Measurements from ENCODE around the gene MYH6.
"Not testable (repeated sequence)": the region's sequence is repeated elsewhere in the genome, so short reads cannot be mapped to it uniquely, and the experiment has no call there.

MYH6 gene

DNA sequence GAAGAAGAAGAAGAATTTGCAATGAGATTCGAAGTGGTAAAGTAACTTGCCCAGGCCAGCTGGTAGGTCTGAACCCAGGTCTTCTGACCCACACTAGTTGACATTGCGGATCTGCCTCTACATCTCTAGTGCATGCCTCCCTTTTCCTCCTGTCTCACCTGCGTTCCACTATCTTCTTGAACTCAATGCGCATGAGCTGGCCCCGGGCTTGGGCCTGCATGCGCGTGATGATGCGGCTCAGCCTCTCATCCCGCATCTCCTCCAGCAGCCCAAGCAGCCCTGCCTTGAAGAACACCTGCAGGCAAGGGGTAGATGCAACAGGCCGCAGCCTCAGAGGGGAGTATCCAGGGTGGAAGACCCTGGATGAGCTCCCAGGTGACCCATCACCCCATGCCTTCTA is 11.9 kb downstream of the MYH6 start:
- no peak overlapping the region for H3K4me3 ChIP-seq (ENCODE audit: low read length)
- TF ChIP-seq, protein P1, sequence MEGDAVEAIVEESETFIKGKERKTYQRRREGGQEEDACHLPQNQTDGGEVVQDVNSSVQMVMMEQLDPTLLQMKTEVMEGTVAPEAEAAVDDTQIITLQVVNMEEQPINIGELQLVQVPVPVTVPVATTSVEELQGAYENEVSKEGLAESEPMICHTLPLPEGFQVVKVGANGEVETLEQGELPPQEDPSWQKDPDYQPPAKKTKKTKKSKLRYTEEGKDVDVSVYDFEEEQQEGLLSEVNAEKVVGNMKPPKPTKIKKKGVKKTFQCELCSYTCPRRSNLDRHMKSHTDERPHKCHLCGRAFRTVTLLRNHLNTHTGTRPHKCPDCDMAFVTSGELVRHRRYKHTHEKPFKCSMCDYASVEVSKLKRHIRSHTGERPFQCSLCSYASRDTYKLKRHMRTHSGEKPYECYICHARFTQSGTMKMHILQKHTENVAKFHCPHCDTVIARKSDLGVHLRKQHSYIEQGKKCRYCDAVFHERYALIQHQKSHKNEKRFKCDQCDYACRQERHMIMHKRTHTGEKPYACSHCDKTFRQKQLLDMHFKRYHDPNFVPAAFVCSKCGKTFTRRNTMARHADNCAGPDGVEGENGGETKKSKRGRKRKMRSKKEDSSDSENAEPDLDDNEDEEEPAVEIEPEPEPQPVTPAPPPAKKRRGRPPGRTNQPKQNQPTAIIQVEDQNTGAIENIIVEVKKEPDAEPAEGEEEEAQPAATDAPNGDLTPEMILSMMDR (conservative IDR thresholded peaks at IDR 0.05; ENCODE audit: low read depth, low read length) = no peak
- no peak for DNase-seq (ENCODE audit: low read depth)

DNA sequence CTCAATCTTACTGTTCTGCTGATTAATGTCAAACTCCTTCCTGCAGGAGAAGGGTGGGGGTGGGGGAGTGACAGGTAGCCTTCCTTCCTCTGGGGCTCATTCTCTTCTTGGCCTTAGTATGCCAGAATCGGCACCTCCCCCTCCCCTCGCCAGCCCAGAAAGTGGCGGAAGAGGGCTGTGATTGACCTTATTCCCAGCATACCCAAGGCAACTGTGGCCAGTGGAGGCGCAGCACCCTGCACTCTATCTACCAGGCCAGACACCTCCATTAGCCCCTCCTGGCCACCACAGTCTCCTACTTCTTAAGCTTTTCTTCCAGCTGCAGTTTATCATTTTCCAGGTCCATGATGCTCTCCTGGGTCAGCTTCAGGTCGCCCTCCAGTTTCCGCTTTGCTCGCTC is 15.5 kb downstream of the MYH6 start:
- TF ChIP-seq, protein P1 (conservative IDR thresholded peaks at IDR 0.05; ENCODE audit: low read depth, low read length) = no peak
- no peak overlapping the region for H3K4me3 ChIP-seq (ENCODE audit: low read length)
- no peak for DNase-seq (ENCODE audit: low read depth)

DNA sequence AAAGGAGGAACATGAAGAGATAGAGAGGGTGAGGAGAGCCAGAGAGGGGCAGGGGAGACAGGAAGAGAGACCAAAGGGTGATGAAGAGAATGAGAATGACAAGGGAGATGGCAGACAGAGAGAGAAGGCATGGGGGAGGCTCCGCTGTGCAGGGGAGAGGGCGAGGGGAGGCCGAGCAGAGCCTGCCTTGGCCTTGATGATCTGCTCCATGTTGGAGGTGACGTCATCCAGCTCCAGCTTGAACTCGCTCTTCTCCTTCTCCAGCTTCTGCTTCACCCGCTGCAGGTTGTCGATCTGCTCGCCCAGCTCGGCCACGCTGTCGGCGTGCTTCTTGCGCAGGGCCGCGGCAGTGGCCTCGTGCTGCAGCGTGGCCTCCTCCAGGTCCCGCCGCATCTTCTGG is 18.2 kb downstream of the MYH6 start:
- DNase-seq (ENCODE audit: low read depth); H3K4me3 ChIP-seq (ENCODE audit: low read length): not testable (repeated sequence)

DNA sequence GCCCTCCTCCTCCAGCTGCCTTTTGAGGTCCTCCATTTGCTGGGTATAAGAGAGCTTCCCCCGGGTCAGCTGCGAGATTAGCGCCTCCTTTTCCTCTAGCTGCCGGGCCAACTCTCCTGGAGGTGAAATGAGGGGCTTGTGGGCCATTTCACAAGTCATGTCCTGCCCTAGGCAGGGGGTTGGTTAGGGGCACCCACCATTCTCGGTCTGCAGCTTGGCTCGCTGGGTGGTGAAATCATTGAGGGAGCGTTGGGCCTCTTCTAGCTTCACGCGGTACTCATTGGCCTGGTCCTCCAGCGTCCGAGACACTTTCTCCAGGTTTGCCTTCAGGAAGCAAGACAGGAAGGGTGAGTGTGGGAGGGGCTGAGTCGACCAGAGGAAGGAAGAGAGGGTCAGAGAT is 18.7 kb downstream of the MYH6 start:
- no peak overlapping the region for H3K4me3 ChIP-seq (ENCODE audit: low read length)
- TF ChIP-seq, protein P1 (conservative IDR thresholded peaks at IDR 0.05; ENCODE audit: low read depth, low read length) = no peak
- DNase-seq (ENCODE audit: low read depth) = no peak

DNA sequence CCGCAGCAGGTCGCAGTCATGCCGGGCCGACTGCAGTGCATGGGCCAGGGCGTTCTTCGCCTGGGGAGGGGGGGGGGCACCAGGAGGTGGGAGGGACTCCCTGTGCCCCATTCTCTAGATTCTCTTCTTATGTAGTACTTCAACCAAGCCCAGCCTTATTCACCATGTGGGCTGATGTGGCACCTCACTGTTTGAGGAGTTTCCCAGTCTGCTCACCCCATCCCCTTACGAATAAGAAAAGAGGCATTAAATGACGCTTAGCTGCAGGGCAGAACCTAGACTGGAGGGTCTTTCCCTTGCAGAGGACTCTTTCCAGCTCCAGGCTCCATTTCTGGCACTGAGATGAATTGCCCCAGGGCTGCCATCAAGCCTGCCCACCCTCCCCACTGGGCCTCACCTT is 19.1 kb downstream of the MYH6 start:
- TF ChIP-seq, protein P1 (conservative IDR thresholded peaks at IDR 0.05; ENCODE audit: low read depth, low read length) = no peak
- no peak for DNase-seq (ENCODE audit: low read depth)
- H3K4me3 ChIP-seq (ENCODE audit: low read length) = no peak overlapping the region

DNA sequence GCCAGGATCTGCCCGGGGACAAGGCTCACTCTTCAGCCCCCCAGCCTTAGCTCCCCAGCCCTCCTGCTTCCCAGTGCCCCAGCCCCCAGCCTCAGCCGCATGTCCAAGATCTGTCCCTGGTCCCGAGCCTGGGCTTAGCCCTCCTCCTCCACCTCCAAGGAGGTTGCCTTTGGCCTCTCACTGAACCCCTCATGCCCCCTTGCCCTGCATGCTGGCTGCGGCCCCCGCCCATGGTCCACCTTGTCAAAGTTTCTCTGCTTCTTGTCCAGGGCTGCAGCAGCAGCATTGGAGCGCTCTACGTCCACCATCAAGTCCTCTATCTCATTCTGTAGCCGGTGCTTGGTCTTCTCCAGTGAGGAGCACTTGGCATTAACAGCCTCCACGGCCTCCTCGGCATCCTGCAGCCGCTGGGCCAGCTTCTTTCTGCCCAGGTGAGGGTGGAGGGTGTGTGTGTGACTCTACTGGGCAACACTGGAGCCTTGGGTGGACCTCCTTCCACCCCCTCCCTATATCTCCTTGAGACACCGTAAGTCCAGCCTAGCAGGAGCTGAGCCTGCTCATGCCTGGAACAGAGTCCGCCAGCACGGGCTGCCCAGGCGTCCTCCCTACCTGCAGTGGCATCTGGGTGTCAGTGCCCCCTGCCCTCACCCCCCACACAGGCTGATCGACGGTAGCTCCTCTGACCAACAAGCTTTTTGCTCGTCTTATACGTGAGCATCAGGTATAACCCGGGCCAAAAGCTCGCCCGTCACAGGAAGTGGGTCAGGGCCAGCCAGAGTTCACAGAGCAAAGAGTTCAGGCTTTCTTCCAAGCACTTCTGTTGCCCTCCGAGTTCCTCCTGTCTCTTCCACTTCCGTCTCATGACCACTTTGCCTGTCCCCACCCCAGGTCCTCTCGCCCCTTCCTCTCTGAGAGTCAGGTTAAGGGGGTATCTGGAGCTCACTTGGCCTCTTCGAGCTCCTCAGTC is 19.9 kb downstream of the MYH6 start:
- TF ChIP-seq, protein P1 (conservative IDR thresholded peaks at IDR 0.05; ENCODE audit: low read depth, low read length) = no peak
- H3K4me3 ChIP-seq (ENCODE audit: low read length) = no peak overlapping the region
- DNase-seq (ENCODE audit: low read depth) = no peak

DNA sequence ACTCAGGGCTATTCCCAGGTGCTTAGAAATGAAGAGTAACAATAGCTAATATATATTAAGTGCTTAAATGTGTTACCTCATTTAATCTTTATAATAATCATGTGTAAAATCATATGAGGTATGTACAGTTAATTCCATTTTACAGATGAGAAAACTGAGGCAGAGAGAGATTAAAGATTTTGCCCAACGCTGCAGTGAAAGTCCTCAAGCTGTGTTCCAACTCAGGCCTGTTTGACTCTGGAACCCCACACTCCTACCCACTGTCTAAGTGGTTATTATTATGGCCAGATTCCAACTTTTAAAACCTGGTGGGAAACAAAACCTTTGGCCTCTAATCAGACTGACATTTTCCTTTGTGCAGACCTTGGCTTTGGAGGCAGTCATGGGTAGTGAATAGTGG is 21.1 kb downstream of the MYH6 start:
- H3K4me3 ChIP-seq (ENCODE audit: low read length) = no peak overlapping the region
- TF ChIP-seq, protein P1 (conservative IDR thresholded peaks at IDR 0.05; ENCODE audit: low read depth, low read length) = no peak
- no peak for DNase-seq (ENCODE audit: low read depth)

DNA sequence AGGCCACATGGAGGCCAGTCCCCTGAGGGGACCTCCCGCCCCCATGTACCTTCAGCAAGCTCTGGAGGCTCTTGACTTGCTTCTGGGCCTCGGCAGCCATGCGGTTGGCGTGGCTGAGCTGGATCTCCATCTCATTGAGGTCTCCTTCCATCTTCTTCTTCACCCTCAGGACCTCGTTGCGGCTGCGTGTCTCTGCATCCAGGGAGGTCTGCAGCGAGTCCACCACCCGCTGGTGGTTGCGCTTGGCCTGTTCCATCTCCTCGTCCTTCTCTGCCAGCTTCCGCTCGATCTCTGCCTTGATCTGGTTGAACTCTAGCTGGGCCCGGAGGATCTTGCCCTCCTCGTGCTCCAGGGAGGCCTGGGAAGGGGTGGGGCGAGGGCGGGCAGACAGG is 21.8 kb downstream of the MYH6 start:
- not testable (repeated sequence) for H3K4me3 ChIP-seq (ENCODE audit: low read length); DNase-seq (ENCODE audit: low read depth)

Data from retinal pigment epithelial cell (primary cell).